GM15510 (cell line): ENCODE data around the gene SHISA6.

Experiments used
- POLR2A ChIP-seq: IDR thresholded peaks from 3 replicates; pipeline ENCODE4 v1.6.1; 2011; ENCODE audit warnings: borderline replicate concordance; ENCODE audit not compliant: insufficient read length; ENCODE audit errors: extremely low read depth

Gene SHISA6

GRCh38 chr17:11486101-11486867, 245.3 kb downstream of the SHISA6 start:
- TF ChIP-seq POLR2A = no peak

GRCh38 chr17:11486868-11487310, 245.9 kb downstream of the SHISA6 start:
- TF ChIP-seq POLR2A = no peak

GRCh38 chr17:11487469-11487868, 246.5 kb downstream of the SHISA6 start:
- TF ChIP-seq POLR2A = no peak

GRCh38 chr17:11488407-11488806, 247.4 kb downstream of the SHISA6 start:
- no peak for TF ChIP-seq POLR2A

- TF ChIP-seq POLR2A = no peak
Observed at GRCh38 chr17:11490171-11490755, 249.2 kb downstream of the SHISA6 start.

- no peak for TF ChIP-seq POLR2A
Observed at GRCh38 chr17:11492511-11492910, 251.5 kb downstream of the SHISA6 start.

- no peak for TF ChIP-seq POLR2A
Observed at GRCh38 chr17:11493936-11494335, 252.9 kb downstream of the SHISA6 start.

- TF ChIP-seq POLR2A = no peak
Observed at GRCh38 chr17:11495613-11496012, 254.6 kb downstream of the SHISA6 start.

GRCh38 chr17:11499881-11500280, 258.9 kb downstream of the SHISA6 start:
- no peak for TF ChIP-seq POLR2A

GRCh38 chr17:11503308-11504035, 262.5 kb downstream of the SHISA6 start:
- no peak for TF ChIP-seq POLR2A

GRCh38 chr17:11506635-11507034, 265.6 kb downstream of the SHISA6 start:
- no peak for TF ChIP-seq POLR2A

GRCh38 chr17:11511696-11512095, 270.7 kb downstream of the SHISA6 start:
- no peak for TF ChIP-seq POLR2A

- no peak for TF ChIP-seq POLR2A
Observed at GRCh38 chr17:11514565-11514964, 273.6 kb downstream of the SHISA6 start.

GRCh38 chr17:11514981-11515680, 274.1 kb downstream of the SHISA6 start:
- no peak for TF ChIP-seq POLR2A

- TF ChIP-seq POLR2A = no peak
Observed at GRCh38 chr17:11515901-11516300, 274.9 kb downstream of the SHISA6 start.
